NCI-H2029 treated with DMSO at 0.1 percent for 48 hours (cell line): ENCODE results near the gene NOLC1.

ENCODE experiments used
- DNase-seq: peaks from one replicate; lab custom pipeline; 2025; lab: John Stamatoyannopoulos, UW

NOLC1 gene

GRCh38 chr10:102121739-102122372 is 30.3 kb upstream of the NOLC1 start:
- DNase-seq, result no peak

DNA sequence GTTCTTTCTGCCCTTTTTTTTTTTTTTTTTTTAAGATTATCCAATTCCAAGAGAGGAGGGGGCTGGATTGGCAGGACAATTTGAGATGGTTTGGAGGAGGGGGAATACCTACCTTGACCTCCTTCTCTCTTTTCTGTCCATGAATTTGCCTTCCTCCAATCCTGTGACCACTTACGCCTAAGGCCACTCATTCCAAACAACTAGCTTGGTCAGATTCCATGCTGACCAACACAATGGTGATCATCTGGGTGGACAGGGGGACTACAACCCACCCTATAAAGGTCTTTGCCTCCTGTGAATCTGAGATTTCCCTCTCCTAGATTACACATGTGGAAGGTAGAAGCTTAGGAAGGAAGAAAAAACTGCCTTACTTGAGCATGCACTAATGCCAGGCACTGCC is 29.7 kb upstream of the NOLC1 start:
- no peak for DNase-seq

DNA sequence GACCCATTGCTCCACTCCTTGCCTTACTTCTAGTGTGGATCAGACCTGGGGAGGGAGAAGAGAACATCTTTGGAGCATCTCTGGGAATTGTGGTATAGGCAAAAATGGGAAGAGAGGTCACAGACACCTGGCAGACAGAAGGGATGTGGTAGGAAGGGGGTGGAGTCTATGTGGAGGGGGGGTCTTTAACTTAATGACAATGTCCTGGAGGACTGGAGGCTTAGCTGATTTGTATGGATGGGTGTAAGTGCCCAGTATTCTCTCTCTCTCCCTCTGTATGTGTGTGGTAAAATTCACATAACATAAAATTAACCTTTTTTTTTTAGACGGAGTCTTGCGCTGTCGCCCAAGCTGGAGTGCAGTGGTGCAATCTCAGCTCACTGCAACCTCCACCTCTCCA is 29.0 kb upstream of the NOLC1 start:
- no peak for DNase-seq

DNA sequence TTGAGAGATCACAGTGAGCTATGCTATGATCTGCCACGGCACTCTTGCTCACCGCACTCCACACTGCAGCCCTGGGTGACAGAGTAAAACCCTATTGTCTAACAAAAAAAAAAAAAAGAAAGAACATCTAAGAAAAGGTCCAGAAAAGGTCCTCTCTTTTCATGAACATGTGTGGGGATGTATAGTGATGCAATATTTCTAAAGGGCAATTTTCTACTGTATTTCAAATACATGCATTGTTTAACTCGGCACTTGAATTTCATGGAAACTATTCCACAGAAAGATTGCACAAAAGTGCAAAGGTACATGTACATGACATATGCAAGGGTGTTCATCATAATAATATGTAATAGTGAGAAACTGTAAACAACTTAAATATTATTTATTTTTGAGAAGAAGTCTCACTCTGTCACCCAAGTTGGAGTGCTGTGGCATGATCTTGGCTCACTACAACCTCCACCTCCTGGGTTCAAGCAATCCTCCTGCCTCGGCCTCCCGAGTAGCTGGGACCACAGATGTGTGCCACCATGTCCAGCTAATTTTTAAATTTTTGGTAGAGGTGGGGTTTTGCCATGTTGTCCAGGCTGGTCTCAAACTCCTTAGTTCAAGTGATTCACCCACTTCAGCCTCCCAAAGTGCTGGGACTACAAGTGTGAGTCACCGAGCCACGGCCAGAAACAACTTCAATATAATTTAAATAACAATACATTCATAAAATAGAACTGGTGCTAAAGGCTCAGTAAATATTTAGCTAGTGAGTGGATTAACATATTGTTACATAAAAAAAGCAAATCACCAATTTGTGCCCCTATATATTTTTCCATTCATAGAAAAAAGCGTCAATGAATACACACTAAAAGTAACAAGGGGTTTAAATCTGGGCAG is 20.7 kb upstream of the NOLC1 start:
- no peak for DNase-seq

GRCh38 chr10:102132193-102132562 is 20.0 kb upstream of the NOLC1 start:
- no peak for DNase-seq

GRCh38 chr10:102132563-102133372 is 19.4 kb upstream of the NOLC1 start, which contains the start of gene PPRC1:
TSS of gene PPRC1 (plus strand) at chr10:102133040. CDS start at chr10:102133069, 29 bp downstream.
- DNase-seq, result peak; percentile 89

DNA sequence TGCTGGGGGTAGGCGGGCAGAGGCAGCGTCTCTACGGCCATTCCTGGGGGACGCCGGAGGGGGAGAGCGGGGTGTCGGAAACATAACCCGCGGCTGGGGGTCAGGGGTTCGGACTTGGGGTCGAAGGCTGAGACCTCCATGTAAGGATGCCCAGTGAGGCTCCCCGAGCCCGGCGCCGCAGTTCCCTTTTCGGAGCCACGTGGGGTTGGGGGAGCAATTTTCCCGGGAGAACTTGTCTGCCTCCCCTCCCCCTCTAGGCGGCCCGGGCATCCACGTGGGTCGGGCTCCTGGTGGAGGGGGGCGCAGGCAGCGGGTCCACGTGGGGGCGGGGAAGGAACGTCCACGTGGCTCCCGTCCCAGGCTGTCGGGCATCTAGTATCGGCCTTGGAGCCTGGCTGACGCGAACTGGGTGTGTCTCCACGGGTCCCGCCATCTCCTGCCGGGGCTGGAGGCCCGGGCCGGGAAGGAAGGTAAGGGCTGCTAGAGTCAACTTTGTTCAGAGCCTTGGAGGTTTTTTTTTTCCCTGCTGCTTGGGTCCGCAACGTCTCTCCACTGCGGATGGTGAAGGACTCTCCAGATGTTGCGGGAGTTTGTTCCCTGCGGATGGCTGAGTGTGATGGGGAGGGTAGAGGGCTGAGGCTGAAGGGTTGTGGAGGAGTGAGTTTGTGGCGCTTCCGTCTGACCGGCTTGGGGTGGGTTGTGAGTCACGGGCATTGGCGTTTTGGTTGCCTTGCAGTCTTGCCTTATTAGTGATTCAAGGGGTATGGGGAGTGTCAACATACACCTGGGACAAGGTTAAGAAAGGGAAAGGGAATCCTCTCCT is 18.6 kb upstream of the NOLC1 start:
- DNase-seq, result no peak

DNA sequence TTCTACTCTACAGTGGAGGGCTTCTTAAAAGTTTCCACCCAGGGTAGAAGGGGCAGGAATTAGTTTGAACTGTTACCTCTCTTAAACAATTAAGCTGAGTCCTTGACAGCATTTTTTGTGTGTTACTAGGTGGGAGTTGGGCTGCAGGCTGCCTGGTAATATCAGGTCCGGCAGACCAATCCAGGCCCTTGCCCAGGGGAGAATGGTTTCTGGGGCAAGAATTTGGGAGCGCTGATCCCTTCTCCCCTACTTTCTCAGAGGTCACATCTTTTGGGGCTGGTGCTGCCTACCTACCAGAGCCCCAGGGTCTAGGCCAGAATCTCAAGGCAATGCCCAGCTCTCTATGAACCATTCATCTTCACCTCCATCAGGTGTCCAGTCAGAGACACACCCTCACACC is 17.8 kb upstream of the NOLC1 start:
- DNase-seq, result no peak

- DNase-seq, result peak; percentile 29
Observed at GRCh38 chr10:102135956-102136526, 16.1 kb upstream of the NOLC1 start.

DNA sequence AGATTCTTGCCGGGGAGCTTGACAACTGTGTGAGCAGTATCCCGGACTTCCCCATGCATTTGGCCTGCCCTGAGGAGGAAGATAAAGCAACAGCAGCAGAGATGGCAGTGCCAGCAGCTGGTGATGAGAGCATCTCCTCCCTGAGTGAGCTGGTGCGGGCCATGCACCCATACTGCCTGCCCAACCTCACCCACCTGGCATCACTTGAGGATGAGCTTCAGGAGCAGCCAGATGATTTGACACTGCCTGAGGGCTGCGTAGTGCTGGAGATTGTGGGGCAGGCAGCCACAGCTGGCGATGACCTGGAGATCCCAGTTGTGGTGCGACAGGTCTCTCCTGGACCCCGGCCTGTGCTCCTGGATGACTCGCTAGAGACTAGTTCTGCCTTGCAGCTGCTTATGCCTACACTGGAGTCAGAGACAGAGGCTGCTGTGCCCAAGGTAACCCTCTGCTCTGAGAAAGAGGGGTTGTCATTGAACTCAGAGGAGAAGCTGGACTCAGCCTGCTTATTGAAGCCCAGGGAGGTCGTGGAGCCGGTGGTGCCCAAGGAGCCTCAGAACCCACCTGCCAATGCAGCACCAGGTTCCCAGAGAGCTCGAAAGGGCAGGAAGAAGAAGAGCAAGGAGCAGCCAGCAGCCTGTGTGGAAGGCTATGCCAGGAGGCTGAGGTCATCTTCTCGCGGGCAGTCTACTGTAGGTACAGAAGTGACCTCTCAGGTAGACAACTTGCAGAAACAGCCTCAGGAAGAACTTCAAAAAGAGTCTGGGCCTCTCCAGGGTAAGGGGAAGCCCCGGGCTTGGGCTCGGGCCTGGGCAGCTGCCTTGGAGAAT is 12.7 kb upstream of the NOLC1 start:
- DNase-seq, result no peak

- no peak for DNase-seq
Observed at GRCh38 chr10:102140218-102140617, 12.0 kb upstream of the NOLC1 start.

- DNase-seq, result no peak
Observed at GRCh38 chr10:102140913-102141540, 11.2 kb upstream of the NOLC1 start.

GRCh38 chr10:102141583-102142107 is 10.5 kb upstream of the NOLC1 start:
- no peak for DNase-seq

DNA sequence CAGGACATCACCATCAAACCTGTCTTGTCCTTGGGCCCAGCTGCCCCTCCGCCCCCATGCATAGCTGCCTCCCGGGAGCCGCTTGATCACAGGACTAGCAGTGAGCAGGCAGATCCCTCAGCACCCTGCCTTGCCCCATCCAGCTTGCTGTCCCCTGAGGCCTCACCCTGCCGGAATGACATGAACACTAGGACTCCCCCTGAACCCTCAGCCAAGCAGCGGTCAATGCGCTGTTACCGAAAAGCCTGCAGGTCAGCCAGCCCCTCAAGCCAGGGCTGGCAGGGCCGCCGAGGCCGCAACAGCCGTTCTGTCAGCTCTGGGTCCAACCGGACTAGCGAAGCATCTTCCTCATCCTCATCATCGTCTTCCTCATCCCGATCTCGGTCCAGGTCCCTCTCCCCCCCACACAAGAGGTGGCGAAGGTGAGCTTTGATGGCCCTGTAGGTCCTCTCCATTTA is 5.2 kb upstream of the NOLC1 start:
- no peak for DNase-seq

DNA sequence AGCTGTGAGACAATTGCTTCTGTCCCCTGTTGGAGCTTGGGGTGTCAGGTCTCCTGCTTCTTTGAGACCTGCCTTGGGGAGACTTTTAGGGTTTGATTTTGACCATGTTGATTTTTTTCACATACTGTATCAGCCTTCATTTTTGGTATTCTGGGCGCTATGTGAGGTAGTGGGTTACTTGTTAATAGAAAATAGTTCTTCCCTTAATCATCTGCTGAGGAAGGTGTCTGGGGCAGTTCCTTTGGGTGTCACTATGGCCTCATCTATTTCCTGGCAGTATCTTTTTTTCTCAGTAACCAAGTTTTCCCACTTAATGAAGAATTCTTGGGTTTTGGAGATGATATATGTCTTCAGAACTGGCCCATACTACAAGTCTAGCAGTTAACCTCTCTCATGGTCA is 4.6 kb upstream of the NOLC1 start:
- DNase-seq, result no peak

DNA sequence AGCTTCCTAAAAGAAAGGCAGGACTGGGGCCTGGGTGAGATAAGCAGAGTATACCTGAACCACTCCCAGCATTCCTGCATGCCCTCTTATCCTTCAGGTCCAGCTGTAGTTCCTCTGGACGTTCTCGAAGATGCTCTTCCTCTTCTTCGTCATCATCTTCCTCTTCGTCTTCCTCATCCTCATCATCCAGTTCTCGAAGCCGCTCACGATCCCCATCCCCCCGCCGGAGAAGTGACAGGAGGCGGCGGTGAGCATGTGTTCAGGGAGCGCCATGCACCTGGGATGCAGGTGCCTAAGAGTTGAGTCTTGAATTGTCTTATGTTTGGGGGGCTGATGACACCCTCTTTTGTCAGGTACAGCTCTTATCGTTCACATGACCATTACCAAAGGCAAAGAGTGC is 3.9 kb upstream of the NOLC1 start:
- DNase-seq, result no peak

DNA sequence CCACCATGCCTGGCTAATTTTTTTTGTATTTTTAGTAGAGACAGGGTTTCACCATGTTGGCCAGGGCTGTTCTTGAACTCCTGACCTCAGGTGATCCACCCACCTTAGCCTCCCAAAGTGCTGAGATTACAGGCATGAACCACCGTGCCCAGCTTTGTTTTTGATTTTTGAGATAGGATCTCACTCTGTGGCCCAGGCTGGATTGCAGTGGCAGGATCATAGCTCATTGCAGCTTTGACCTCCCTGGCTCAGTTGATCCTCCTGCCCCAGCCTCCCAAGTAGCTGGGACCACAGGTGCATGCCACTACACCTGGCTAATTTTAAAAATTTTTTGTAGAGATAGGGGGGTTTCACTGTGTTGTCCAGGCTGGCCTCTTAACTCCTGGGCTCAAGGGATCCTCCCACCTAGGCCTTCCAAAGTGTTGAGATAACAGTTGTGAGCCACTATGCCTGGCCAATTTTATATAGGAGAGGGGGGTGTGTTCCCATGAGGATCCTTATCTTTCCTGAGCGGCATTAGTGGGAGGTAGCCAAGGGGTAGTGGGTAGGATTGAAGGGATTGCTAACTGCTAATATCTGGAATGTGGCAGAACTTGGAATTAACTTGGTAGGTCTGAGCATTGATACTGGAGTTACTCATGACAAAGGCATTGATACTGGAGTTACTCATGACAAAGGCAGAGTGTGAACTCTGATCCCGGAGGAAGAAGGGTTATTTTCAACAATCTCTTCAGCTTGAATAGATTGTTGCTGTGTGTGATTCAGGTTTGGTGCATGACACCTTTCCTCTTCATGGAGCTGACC is 1.0 kb upstream of the NOLC1 start:
- DNase-seq, result no peak

- DNase-seq, result no peak
Observed at GRCh38 chr10:102152545-102152890, 329 bp downstream of the NOLC1 start.

DNA sequence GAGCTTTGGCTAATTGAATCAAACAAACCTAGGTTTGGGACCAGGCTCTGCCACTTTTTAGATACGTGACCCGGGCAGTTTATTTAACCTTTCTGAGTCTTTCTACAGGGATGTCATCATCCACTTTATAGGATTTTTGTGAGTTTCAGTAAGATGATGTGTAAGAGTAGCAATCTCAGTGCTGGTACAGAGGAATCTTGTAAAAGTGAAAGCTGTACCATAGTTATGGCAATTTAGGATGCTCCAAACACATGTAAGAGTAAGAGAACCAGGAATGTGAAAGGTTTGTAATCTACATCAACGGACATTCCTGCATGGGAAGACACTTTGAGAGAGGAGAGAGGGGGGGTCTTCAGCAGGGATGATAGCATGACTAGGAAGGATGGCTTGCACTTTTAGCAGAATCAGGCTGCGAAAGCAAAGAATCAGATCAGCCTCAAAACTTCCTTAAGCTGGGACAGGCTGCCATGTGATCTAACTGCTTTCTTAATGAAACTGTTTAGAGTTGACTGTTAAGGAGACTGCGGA is 968 bp downstream of the NOLC1 start:
- no peak for DNase-seq
